ENCODE results near the gene PSKH1.

PSKH1 gene

DNA sequence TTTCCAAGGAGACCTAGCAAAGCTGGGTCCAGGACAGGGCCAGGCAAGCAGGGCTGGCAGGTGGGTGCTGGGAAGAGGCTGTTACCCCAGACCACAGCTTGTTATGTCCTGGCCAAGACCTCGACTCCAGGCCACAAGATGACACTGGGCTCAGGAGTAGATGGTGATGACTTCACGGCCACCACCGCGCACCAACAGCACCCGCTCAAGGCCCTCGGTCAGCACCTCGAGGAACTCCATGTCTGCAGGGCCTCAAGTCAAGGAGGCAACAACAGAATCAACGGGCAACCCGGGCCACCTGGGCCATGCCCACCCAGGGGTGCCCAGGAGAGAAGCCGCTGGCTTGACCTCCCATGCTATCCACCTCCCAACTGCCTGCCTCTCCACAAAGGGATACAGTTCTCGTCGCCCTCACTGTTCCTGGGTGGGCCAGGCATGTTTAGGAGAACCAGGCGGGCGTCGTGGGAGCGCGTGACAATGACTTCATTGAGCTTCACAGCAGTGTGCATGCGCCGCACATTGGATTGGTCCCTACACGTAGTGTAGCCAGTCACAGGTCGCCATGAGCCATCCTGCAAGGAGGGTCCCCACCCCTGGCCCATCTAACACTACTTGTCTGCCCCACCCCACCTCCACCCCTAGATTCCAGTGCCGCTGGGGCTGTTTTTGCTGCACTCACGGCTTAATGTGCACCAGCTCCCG lies 51.8 kb downstream of the PSKH1 start:
- H3K27ac ChIP-seq = peak overlapping the region; percentile 64
- ChIA-PET CTCF (no interaction called here), POLR2A (ENCODE audit: low non-redundant PET) (no interaction called here)

DNA sequence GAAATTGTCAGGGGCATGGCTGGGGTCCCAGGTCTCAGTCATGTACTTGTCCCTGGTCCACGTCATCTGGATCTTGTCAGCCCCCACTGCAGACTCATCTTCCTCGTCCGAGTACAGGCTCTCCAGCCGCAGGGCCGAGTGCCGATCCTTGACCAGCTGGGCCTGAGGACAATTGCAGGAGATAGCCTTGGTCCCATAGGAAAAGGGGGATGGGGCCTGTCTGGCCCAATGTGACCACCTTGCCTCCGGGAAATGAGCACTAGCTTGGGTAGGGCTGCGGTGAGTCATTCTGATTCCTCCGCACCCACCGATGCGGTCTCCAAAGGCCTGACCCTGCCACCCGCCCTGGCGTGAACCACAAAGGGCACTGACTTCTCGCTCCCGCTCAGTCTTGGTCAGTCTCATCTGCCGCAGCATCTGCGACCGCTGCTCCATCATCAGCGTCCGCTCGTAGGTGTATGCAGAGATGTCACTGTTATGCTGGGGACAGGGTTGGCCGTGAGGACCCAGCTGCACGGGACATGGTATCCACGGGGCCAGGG lies 52.4 kb downstream of the PSKH1 start:
- CTCF ChIA-PET = no interaction called here
- POLR2A ChIA-PET (ENCODE audit: low non-redundant PET) = no interaction called here
- no peak for DNase-seq (ENCODE audit: low spot score)
- TF ChIP-seq, protein P1, sequence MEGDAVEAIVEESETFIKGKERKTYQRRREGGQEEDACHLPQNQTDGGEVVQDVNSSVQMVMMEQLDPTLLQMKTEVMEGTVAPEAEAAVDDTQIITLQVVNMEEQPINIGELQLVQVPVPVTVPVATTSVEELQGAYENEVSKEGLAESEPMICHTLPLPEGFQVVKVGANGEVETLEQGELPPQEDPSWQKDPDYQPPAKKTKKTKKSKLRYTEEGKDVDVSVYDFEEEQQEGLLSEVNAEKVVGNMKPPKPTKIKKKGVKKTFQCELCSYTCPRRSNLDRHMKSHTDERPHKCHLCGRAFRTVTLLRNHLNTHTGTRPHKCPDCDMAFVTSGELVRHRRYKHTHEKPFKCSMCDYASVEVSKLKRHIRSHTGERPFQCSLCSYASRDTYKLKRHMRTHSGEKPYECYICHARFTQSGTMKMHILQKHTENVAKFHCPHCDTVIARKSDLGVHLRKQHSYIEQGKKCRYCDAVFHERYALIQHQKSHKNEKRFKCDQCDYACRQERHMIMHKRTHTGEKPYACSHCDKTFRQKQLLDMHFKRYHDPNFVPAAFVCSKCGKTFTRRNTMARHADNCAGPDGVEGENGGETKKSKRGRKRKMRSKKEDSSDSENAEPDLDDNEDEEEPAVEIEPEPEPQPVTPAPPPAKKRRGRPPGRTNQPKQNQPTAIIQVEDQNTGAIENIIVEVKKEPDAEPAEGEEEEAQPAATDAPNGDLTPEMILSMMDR (conservative IDR thresholded peaks at IDR 0.05; ENCODE audit: low read depth) = no peak
- peak overlapping the region; percentile 64 for H3K27ac ChIP-seq

More for the DNA sequence above, 51.8 kb downstream of the PSKH1 start:
- DNase-seq (ENCODE audit: low spot score) = no peak
- TF ChIP-seq, protein P1 (conservative IDR thresholded peaks at IDR 0.05; ENCODE audit: low read depth) = no peak

DNA sequence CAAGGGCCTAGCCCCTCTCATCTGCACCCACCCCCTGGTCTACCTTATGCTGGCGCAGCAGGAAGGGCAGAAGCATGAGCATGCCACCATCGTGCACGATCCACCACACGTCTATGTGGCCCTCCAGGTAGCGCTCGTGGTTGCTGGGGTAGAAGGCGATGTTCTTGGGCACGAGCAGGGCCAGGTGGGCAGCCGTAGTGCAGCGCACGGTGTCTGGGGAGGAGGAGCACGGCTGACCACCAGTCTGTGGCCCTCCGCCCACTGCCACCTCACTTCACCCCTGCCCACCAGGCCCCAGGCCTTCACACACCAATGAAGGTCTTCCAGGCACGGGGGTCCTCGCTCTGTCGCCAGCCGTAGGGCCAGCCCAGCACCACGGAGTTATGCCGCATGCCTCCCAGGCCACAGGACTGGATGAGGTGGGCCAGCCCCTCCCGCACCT lies 53.1 kb downstream of the PSKH1 start:
- POLR2A ChIA-PET (ENCODE audit: low non-redundant PET) = no interaction called here
- TF ChIP-seq, protein P1 (conservative IDR thresholded peaks at IDR 0.05; ENCODE audit: low read depth) = no peak
- no peak for DNase-seq (ENCODE audit: low spot score)
- peak overlapping the region; percentile 64 for H3K27ac ChIP-seq
- CTCF ChIA-PET = no interaction called here

DNA sequence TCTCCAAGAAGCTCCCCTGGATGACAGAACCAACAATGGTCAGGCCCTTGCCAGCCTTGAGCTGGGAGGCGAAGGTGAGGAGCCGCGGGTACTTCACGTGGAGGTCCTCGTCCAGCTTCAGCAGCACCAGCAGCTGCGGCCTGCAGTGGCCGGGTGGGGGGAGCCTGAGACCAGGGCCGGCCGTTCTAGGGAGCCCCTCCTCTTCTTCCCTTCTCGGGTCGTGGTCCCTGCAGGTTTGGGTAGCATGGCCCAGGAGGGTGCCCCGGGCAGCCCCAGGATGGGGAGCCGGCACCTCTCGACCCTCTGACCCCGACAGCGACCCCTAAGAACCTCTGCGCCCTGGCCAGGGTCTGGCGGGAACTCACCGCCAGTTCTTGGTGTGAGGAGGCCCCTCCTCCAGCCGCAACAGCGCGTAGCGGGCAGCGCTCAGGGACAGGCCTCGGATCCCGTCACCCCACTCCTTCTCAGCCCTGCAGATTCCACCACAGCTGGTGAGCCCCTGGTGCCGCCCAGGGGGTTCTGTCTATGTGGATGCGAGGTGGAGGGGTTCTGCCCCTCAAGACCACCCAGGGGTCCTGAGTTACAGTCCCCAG lies 54.0 kb downstream of the PSKH1 start:
- ChIA-PET CTCF (interaction anchor here (0.5 to 0.6 kb wide), 2 partner anchors 42 to 406 kb away, joined by 3 read pairs; no protein-coding TSS in a partner anchor), POLR2A (ENCODE audit: low non-redundant PET) (no interaction called here)
- DNase-seq (ENCODE audit: low spot score) = no peak
- TF ChIP-seq, protein P1 (conservative IDR thresholded peaks at IDR 0.05; ENCODE audit: low read depth) = no peak
- peak overlapping the region; percentile 11 for H3K27ac ChIP-seq

DNA sequence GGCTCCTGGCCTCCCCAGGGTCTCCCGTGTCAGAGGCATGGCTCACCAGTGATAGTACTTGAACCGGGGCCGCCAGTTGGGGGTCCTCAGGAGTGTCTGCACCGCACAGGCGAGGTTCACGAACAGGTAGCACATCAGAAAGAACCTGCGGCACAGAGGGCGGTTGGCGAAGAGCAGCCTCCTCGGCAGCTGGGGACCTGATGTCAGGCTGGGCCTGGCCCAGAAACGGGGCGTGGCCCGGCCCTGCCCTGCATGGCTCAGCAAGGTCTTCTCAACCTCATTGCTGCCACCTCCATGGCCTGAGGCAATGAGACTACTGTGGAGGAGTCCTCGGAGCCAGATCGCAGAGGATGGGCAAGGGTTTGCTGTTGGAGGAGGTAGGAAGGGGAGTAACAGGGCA lies 55.0 kb downstream of the PSKH1 start:
- peak overlapping the region; percentile 27 for H3K27ac ChIP-seq
- TF ChIP-seq, protein P1 (conservative IDR thresholded peaks at IDR 0.05; ENCODE audit: low read depth) = no peak
- ChIA-PET CTCF (interaction anchor here (0.6 kb wide), 1 partner anchor 180 kb away, joined by 4 read pairs; no protein-coding TSS in a partner anchor), POLR2A (ENCODE audit: low non-redundant PET) (no interaction called here)
- DNase-seq (ENCODE audit: low spot score) = no peak

DNA sequence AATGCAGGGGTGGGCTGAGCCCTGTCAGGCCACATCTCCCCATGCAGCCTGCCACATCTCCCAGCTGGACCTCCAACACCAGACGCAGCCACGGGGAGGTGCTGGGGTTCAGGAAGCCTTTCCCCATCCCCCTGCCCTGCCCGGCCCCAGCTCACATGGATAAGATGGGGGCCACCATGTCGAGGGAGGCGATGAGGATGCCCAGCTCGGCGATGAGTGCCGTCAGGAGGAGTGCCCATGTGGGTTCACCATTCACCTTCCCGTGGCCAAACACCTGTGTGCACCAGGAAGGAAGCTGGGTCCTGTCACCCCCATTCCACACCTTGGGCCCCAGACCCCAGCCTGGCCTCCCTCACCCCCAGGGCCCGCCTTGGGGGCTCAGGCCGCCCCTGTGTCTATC lies 56.6 kb downstream of the PSKH1 start:
- POLR2A ChIA-PET (ENCODE audit: low non-redundant PET) = no interaction called here
- TF ChIP-seq, protein P1 (conservative IDR thresholded peaks at IDR 0.05; ENCODE audit: low read depth) = no peak
- H3K27ac ChIP-seq = peak overlapping the region; percentile 27; the same call in 1 of the 2 replicates
- DNase-seq (ENCODE audit: low spot score) = no peak
- CTCF ChIA-PET = interaction anchor here (1.1 to 1.2 kb wide), 2 partner anchors 91 to 133 kb away, joined by 3 to 4 read pairs; no protein-coding TSS in a partner anchor

Measured in RWPE1 (cell line).